Activated CD8-positive, alpha-beta memory T cell treated with anti-CD3 and anti-CD28 coated beads for 4 hours (primary cell): Measurements from ENCODE around the gene COX4I1.
"Not testable (repeated sequence)": the region's sequence is repeated elsewhere in the genome, so short reads cannot be mapped to it uniquely, and the experiment has no call there.

Experiments
- DNase-seq, 2 donors: peaks; one replicate each; pipeline ENCODE4 v3.0.0-alpha.2; 2020; ENCODE audit warnings: low read depth in 2 of 2

Gene COX4I1

GRCh38 chr16:85798901-85799496, 496 bp upstream of the COX4I1 start:
- DNase-seq, result peak in 1 of 2 donors; percentile 6

- no peak for DNase-seq
Observed at GRCh38 chr16:85800321-85800669, 800 bp downstream of the COX4I1 start.

- no peak for DNase-seq
Observed at GRCh38 chr16:85803570-85803969, 4.1 kb downstream of the COX4I1 start.

GRCh38 chr16:85805442-85806045, 6.0 kb downstream of the COX4I1 start:
- no peak for DNase-seq

- DNase-seq, result no peak
Observed at GRCh38 chr16:85806539-85806938, 7.0 kb downstream of the COX4I1 start.

GRCh38 chr16:85807340-85807739, 7.8 kb downstream of the COX4I1 start:
- not testable (repeated sequence) for DNase-seq

GRCh38 chr16:85808104-85808503, 8.6 kb downstream of the COX4I1 start:
- not testable (repeated sequence) for DNase-seq

- DNase-seq, result no peak
Observed at GRCh38 chr16:85808926-85809325, 9.4 kb downstream of the COX4I1 start.

GRCh38 chr16:85809645-85810044, 10.2 kb downstream of the COX4I1 start:
- no peak for DNase-seq

GRCh38 chr16:85810097-85810741, 10.7 kb downstream of the COX4I1 start:
- DNase-seq, result no peak

- DNase-seq, result no peak
Observed at GRCh38 chr16:85810742-85811115, 11.2 kb downstream of the COX4I1 start.

GRCh38 chr16:85812031-85812807, 12.7 kb downstream of the COX4I1 start:
- DNase-seq, result no peak

- no peak for DNase-seq
Observed at GRCh38 chr16:85812811-85813700, 13.6 kb downstream of the COX4I1 start.

- DNase-seq, result no peak
Observed at GRCh38 chr16:85816159-85816558, 16.7 kb downstream of the COX4I1 start.

GRCh38 chr16:85817195-85817594, 17.7 kb downstream of the COX4I1 start:
- not testable (repeated sequence) for DNase-seq

GRCh38 chr16:85819245-85819644, 19.8 kb downstream of the COX4I1 start:
- DNase-seq, result peak; percentile 67 to 69

GRCh38 chr16:85819771-85820170, 20.3 kb downstream of the COX4I1 start:
- DNase-seq, result no peak

GRCh38 chr16:85820604-85821372, 21.3 kb downstream of the COX4I1 start:
- DNase-seq, result no peak

GRCh38 chr16:85821390-85822135, 22.1 kb downstream of the COX4I1 start:
- DNase-seq, result peak; percentile 48 to 60

GRCh38 chr16:85822145-85822544, 22.6 kb downstream of the COX4I1 start:
- DNase-seq, result no peak
